HK-2 (cell line): ENCODE data around the gene ZER1.

Experiments
- DNase-seq: peaks from one replicate; pipeline ENCODE4 v3.0.0-alpha.2; 2018; ENCODE audit not compliant: unreplicated experiment

Gene ZER1

DNA sequence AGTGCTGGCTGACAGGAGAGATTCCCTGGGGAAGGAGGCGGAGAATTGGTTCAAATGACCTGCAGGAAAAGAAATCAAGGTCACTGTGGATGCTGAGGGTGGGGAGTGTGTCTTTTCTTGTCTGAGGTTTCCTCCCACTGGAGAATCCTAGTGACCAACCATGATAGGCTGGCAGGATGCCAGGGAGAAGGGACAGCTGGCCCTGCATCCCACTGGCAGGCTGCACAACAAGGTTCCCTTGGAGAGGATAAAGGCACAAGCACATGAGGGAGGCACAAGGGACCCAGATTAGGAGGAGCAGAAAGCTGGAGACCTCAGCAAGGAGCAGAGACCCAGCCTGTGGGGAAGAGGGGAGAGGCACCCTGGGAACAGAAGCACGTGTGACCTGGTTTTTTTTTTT, 36.4 kb downstream of the ZER1 start:
- DNase-seq: no peak

GRCh38 chr9:128733256-128733655, 38.5 kb downstream of the ZER1 start:
- peak; percentile 30 for DNase-seq

DNA sequence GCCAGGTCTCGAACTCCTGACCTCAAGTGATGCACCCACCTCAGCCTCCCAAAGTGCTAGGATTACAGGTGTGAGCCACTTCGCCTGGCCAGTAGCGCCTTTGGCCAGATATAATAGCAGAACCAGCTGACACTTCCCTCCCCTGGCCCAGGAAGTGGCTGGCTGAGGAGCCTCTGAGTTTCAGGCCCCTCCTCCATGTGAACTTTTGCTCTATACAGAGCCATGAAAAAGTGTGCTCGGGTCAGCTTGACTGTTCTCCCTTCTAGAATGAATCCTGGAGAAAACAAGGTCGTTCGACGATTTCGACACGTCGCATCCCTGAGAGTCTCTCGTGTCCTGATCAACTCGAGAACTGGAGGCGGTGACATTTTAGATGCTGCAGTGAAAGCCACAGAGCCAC, 39.2 kb downstream of the ZER1 start:
- DNase-seq: no peak

DNA sequence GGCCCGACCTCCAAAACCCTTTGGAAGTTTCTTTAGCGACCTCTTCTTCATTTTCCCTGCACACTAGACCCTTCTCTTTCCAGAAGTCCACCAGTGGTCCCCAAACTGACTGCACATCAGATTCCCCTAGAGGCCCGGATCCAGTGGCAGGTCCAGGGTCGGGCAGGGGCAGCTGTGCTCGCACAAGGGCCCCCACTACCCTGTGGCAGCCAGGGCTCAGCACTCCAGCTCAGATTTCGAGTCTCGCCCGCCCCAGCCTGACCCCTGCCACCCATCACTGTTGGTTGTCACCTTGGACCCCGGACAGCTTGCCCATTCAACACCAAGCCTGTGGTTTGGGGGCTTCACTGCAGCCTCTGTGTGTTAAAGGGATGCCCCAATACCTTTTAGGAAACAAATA, 40.0 kb downstream of the ZER1 start:
- DNase-seq: no peak

GRCh38 chr9:128731093-128731492, 40.6 kb downstream of the ZER1 start:
- no peak for DNase-seq

- DNase-seq: no peak
Measured at GRCh38 chr9:128729766-128730517, 41.8 kb downstream of the ZER1 start.

GRCh38 chr9:128729302-128729701, 42.4 kb downstream of the ZER1 start:
- no peak for DNase-seq

- DNase-seq: no peak
Measured at GRCh38 chr9:128728298-128728697, 43.4 kb downstream of the ZER1 start.

- DNase-seq: no peak
Measured at GRCh38 chr9:128727640-128728248, 44.0 kb downstream of the ZER1 start.

DNA sequence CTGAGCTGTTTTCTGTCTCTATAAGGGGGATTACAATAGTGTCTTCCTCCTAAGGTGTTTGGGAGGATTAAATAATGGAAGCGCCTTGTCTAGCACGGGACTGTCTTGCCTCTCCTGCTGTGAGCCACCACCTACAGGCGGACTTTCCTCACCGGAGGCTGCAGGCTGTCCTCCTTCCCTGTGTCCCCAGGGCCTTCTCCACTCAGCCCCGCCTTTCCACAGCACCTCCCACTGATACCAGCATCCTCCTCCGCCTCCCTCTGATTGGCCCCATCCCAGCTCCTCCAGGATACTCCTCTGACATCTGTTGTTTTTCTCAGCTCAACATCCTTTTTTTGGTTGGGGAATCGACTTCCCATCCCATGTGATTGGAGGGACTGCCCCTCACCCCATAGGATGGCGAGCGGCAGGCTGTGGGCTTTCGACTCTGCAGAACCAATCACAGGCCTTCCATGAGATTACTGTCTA, 46.9 kb downstream of the ZER1 start:
- peak; percentile 61 for DNase-seq

GRCh38 chr9:128723866-128724743, 47.6 kb downstream of the ZER1 start, which contains the start of gene ZDHHC12:
ZDHHC12 (minus strand) TSS chr9:128724127; CDS start chr9:128724093, 34 bp downstream.
- peak; percentile 99 for DNase-seq

GRCh38 chr9:128723352-128723865, 48.3 kb downstream of the ZER1 start:
- DNase-seq: no peak

- no peak for DNase-seq
Measured at GRCh38 chr9:128722380-128723351, 49.1 kb downstream of the ZER1 start.

GRCh38 chr9:128721487-128722010, 50.2 kb downstream of the ZER1 start:
- no peak for DNase-seq

- DNase-seq: no peak
Measured at GRCh38 chr9:128720841-128721486, 50.8 kb downstream of the ZER1 start.

- no peak for DNase-seq
Measured at GRCh38 chr9:128719919-128720605, 51.7 kb downstream of the ZER1 start.

- DNase-seq: no peak
Measured at GRCh38 chr9:128718475-128718874, 53.3 kb downstream of the ZER1 start.

GRCh38 chr9:128718047-128718446, 53.7 kb downstream of the ZER1 start:
- DNase-seq: no peak

DNA sequence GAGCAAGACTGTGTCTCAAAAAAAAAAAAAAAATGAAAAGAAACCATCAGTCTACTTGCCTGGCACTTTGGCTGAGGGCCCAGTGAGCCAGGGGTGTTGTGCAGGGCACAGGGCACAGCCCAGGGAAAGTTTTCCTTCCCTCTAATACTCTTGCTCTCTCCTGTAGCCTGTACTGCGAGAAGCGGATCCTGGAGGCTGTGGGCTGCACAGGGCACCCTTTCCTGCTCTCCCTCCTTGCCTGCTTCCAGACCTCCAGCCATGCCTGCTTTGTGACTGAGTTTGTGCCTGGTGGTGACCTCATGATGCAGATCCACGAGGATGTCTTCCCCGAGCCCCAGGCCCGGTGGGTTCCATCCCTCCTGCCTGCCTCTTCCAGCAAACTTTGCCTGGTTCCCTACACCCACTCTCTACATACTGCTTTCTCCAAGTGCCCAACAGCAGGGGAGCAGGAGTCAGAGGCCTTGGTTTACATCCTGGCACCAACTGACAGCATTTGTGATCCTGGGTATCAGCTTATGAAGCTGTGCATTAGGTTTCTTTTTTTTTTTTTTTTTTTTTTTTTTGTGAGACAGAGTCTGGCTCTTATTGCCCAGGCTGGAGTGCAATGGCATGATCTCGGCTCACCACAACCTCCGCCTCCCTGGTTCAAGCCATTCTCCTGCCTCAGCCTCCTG, 55.0 kb downstream of the ZER1 start:
- DNase-seq: no peak
